Erythroblast (primary cell): Measurements from ENCODE around the gene NKRF.

ENCODE experiments used
- DNase-seq, 2 experiments: peaks; one replicate each; lab custom pipeline; 2025; lab: John Stamatoyannopoulos, UW
- GATA1 ChIP-seq: IDR thresholded peaks from 2 replicates; pipeline ENCODE4 v1.6.1; 2011; ENCODE audit warnings: low read depth, mild to moderate bottlenecking, control low read depth, low read length, moderate library complexity
- POLR2A ChIP-seq: IDR thresholded peaks from 2 replicates; pipeline ENCODE4 v1.6.1; 2011; ENCODE audit warnings: mild to moderate bottlenecking, low read length

Gene NKRF

GRCh38 chrX:119579414-119579813, 26.8 kb downstream of the NKRF start:
- no peak for DNase-seq
- TF ChIP-seq POLR2A (no peak), GATA1 (no peak)

GRCh38 chrX:119574394-119575266, 31.6 kb downstream of the NKRF start, which contains the start of gene UBE2A:
TSS of gene UBE2A (plus strand) at chrX:119574563. CDS start at chrX:119574712, 149 bp downstream.
- DNase-seq: peak; percentile 93 to 94
- TF ChIP-seq GATA1 (no peak), POLR2A (peak; percentile 83)

- TF ChIP-seq POLR2A (no peak), GATA1 (no peak)
- DNase-seq: no peak
Observed at GRCh38 chrX:119573840-119574393, 32.3 kb downstream of the NKRF start.

GRCh38 chrX:119573222-119573621, 33.0 kb downstream of the NKRF start:
- peak; percentile 0 to 11 for DNase-seq

GRCh38 chrX:119570351-119570835, 35.8 kb downstream of the NKRF start:
- no peak for TF ChIP-seq POLR2A
- no peak for TF ChIP-seq GATA1
- no peak for DNase-seq

More at GRCh38 chrX:119573222-119573621, 33.0 kb downstream of the NKRF start:
- TF ChIP-seq POLR2A: no peak
- no peak for TF ChIP-seq GATA1

GRCh38 chrX:119565107-119565663, 41.0 kb downstream of the NKRF start, which contains the start of gene STEEP1:
TSS of gene STEEP1 (minus strand) at chrX:119565409. CDS start at chrX:119565355, 54 bp downstream.
- peak; percentile 94 to 95 for DNase-seq
- TF ChIP-seq POLR2A (peak; percentile 63), GATA1 (no peak)

GRCh38 chrX:119552508-119552907, 53.7 kb downstream of the NKRF start:
- TF ChIP-seq GATA1: no peak
- TF ChIP-seq POLR2A: no peak
- DNase-seq: no peak

GRCh38 chrX:119549327-119550016, 56.8 kb downstream of the NKRF start:
- no peak for DNase-seq
- TF ChIP-seq GATA1: no peak
- no peak for TF ChIP-seq POLR2A

- no peak for DNase-seq
- TF ChIP-seq GATA1 (no peak), POLR2A (no peak)
Observed at GRCh38 chrX:119541188-119541587, 65.0 kb downstream of the NKRF start.

- peak in 1 of 2 experiments; percentile 0 for DNase-seq
Observed at GRCh38 chrX:119539872-119540271, 66.4 kb downstream of the NKRF start.

More at GRCh38 chrX:119539872-119540271, 66.4 kb downstream of the NKRF start:
- TF ChIP-seq GATA1 (no peak), POLR2A (no peak)
